Inflammatory macrophage (primary cell): ENCODE results near the gene C2orf80.
"Not testable (repeated sequence)": the region's sequence is repeated elsewhere in the genome, so short reads cannot be mapped to it uniquely, and the experiment has no call there.

Source experiments
- DNase-seq, 2 donors: peaks; one replicate each; pipeline ENCODE4 v3.0.0-alpha.2; 2020 to 2022

C2orf80 gene

GRCh38 chr2:208130712-208131110 is 59.1 kb downstream of the C2orf80 start:
- DNase-seq, result no peak

GRCh38 chr2:208129744-208130711 is 59.8 kb downstream of the C2orf80 start, which contains the start of gene CRYGC:
Gene CRYGC (minus strand): TSS chr2:208129828. CDS start chr2:208129792, 36 bp downstream.
- no peak for DNase-seq

- DNase-seq, result no peak
Measured at GRCh38 chr2:208128136-208128535, 61.7 kb downstream of the C2orf80 start.

GRCh38 chr2:208127090-208127489 is 62.7 kb downstream of the C2orf80 start:
- no peak for DNase-seq

- no peak for DNase-seq
Measured at GRCh38 chr2:208125251-208125650, 64.6 kb downstream of the C2orf80 start.

- DNase-seq, result not testable (repeated sequence)
Measured at GRCh38 chr2:208124013-208124715, 65.7 kb downstream of the C2orf80 start, which contains the start of gene CRYGD. Gene CRYGD (minus strand): TSS chr2:208124524. CDS start chr2:208124473, 51 bp downstream.

- no peak for DNase-seq
Measured at GRCh38 chr2:208122248-208122647, 67.6 kb downstream of the C2orf80 start.

GRCh38 chr2:208118918-208119317 is 70.9 kb downstream of the C2orf80 start:
- no peak for DNase-seq

- not testable (repeated sequence) for DNase-seq
Measured at GRCh38 chr2:208117390-208117789, 72.4 kb downstream of the C2orf80 start.
